Activated T-cell treated with anti-CD3 and anti-CD28 coated beads for 24 hours (primary cell): Measurements from ENCODE around the gene STARD3.
"Not testable (repeated sequence)": the region's sequence is repeated elsewhere in the genome, so short reads cannot be mapped to it uniquely, and the experiment has no call there.

Source experiments
- DNase-seq: peaks from one replicate; pipeline ENCODE4 v3.0.0-alpha.2; 2020; ENCODE audit warnings: low read depth

Gene STARD3

DNA sequence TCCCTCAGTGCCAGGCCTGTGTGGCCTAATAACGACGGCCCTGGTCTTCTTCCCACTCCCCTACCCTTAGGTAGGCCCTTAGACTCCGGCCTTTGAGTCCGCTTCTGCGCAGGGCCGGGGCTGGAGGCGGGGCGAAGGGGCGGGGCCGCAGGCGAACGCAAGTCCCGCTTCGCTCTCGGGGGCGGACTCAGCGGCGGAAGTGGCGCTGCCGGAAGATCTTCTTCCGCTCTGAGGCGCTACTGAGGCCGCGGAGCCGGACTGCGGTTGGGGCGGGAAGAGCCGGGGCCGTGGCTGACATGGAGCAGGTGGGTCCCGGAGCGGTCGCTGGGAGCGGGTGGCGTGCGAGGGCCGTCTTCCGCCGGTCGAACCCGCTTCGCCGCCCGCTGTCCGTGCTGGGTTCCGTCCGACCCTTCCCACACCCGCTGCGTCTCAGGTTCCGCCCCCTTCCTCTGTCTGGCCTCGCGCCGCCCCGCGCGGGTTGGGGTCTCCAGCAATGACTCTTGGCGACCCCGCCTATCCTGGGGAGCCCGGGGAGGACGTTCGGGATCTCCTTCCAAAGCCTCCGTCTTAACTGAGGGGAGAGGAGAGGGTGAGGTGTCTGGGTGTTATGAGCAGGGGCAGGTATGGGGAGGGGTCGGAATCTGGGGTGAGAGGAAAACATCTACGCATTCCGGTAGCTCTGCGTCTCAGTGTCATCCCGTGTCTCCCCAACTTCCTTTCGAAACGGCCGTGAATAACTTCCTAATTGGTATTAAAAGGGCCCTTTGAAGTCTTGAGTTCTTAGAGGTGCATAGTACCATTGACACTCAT is at the start of gene STARD3:
Gene STARD3 (plus strand): TSS at position 218 of the 810 bp plus-strand sequence. CDS start 16,388 bp downstream, outside the sequence.
- peak; percentile 86 for DNase-seq

DNA sequence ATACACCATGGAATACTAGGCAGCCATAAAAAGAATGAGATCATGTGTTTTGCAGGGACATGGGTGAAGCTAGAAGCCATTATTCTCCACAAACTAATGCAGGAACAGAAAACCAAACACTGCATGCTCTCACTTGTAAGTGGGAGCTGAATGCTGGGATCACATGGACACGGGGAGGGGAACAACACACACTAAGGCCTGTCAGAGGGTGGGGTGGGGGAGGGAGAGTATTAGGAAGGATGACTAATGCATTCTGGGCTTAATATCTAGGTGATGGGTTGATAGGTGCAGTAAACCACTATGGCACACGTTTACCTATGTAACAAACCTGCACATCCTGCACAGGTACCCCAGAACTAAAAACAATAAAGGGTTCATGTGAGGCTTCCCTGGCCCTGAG is 46.8 kb upstream of the STARD3 start:
- DNase-seq = not testable (repeated sequence)

DNA sequence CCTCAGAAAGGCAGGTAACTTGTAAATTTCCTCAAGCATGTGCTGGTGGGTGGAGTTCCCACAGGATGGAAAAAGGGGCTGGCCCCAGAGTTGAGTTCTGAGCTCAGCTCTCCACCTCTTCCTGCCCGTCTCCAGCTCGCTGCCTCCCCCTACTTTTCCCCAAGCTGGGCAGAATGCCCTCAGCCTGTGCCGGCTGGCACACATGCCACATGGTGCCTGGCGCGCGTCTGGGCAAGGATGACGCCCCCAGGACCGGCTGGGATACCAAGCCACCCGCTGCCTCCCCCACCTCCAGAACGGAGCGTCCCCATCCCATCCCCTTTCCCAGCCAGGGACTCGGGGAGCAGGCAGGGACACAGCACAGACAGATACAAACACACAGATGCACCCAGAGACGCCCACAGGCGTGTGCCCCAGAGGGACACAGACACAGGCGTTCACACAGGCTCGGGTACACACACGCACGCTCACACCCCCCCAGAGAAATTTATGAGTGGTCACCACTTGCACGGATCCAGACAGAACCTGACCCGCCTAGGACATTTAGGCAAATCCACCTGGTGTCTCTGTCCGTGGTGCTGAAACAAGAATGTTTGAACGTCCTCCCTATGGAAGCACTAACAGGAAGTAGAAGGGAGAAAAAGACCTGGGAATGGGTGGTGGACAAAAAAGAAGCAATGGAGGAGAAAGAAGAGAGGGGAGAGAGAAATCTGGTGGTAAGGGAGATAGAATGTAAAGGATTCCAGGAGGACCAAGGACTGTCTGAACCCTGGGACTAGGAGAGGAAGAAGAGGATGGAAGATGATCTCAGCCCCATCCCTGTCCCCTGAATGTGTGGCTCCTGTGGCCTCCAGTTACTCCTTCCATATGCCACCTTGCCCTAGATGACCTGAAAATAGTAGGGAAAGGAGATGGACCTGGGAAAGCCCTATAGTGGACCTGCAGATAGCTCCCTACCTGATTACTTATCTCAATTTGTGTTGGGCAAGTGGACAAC is 44.7 kb upstream of the STARD3 start:
- DNase-seq = no peak

- DNase-seq = no peak
Observed at GRCh38 chr17:39593371-39593770, 43.6 kb upstream of the STARD3 start.

- no peak for DNase-seq
Observed at GRCh38 chr17:39595294-39595693, 41.6 kb upstream of the STARD3 start.

DNA sequence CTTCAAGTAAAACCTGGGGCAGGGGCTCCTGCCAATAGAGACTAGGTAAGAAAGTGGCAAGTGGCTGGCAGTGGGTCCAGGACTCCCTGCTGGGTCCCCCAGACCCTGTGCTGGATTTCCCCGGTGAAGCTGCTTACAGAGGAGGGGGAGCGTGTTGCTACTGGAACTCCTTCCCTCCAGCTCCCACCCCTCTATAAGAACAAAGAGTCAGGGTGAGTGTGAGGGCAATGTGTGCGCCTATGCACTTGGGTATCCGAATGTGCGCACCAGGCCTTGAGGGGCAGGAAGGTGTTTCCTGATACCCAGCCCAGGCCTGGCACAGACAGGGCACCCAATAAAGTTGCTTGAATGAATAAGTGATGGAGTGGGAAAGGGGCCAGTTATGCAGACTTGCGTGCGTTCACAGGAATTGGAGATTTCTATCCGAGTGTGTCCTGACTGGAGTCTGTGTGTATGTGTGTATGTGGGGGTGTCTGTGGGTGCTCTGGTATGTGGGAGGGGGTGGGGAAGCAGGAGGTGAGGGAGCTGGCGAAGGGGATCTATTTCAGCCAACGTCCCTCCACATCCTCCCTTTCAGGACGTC is 40.9 kb upstream of the STARD3 start:
- DNase-seq = no peak

DNA sequence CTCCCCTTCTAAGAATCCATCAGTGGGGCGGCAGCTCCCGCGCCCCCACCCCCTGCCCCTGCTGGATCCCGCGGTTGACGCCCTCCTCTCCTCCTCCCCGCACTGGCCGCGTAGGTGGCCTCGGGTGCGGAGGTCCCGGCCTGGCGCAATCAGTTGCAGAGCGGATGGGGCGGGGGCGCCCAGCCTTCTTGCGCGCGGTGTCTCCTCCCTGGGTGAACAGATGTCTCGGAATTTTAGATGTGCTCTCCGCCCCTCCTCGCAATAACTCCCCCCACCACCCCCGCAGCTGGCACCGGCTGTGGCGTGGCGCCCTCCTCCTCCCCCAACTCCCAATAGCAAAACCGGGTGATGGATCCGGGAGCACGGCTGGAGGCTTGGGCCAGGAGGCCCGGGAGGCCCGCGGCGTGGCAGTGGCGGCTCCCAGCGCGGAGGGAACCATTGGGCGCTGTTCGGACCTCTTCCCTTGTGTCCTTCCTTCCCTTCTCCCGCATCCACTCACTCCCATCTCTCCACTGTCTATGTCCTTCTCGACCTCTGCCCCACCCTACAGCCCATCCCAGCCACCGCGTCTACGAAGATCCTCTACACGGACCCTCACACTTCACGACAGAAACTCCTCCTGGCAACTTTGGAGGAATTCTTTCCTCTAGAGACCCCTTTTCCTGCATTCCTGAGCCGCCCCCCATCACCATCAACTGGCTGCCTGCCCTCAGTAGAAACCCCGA is 40.2 kb upstream of the STARD3 start:
- no peak for DNase-seq

DNA sequence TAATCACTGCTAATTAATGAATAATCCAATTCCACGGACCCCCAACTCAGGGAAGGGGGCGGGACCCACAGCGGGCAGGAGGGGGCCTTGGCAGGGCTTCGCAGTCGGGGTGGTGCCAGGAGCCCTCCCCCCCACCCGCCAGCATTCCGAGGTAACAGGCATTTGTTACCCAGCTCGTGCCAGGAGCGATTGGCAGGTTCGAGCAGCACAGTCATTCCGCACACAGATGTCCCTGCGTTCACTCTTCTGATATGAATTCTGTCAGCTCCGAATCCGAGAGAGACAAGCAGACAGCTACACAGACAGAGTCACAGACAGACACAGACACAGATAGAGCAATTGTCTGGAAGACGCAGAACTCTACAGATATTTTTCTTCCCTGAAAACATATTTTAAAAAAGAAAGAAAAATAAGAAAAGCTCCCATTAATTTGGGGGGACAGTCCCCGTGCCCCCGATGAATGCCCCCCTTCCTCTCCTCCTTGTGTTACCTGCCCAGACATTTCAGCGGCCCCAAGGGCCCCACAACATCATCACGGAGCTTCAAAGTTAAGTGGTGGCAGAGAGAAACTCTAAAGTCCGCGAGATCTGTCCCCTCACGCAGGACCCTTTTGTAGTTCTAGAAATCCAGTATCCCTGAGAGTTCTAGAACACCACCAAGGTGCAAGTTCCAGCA is 39.4 kb upstream of the STARD3 start:
- DNase-seq = no peak

GRCh38 chr17:39598047-39598481 is 38.9 kb upstream of the STARD3 start:
- DNase-seq = no peak

DNA sequence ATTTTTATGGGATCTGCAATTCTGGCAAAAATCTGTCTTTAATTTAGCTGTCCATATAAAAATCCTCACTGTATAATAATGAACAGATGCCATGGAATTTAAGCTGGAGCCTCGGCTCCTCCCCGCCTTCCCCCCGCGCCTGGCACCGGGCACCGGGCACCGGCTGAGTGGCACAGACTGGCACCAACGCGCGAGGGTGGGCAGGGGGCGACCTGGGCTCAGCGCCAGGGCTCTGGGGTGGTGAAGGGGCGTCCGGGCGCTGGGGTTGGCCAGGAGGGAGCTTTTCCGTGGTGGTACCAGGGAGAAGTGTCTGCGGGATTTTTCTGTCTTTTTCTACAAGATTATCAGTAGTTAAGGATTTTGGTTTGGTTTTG is 38.3 kb upstream of the STARD3 start:
- no peak for DNase-seq

DNA sequence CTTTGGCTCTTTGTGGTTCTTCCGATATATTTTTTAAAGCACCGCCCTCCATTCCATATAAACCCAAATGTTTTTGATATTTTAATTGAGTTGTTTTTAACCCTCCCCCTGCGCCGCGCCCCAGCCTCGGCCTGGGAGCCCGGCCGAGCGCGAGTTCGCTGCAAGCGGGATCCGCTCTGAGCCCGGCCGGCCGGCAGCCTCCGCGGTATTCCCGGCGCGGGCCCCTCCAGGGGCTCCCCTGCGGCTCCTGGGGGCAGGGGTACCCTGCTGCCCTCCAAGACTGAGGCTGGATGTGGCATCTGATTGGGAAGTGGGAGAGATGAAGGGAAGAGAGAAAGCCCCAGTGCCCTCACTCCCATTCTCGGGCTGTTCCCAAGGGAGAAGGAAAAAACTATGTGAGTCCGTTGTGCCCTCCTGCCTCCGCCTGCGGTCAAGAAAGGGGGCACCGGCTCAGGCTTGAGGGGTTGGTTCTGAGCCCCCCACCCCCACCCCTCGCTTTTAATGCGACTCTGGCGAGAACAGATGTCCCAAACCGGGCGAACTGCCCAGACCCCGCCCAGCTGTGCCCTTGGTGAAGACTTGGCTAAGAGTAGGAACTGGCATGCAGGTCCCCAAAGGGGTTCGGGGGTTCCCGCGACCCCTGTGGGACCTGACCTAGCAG is 37.8 kb upstream of the STARD3 start:
- no peak for DNase-seq

- DNase-seq = no peak
Observed at GRCh38 chr17:39599665-39600231, 37.2 kb upstream of the STARD3 start.

DNA sequence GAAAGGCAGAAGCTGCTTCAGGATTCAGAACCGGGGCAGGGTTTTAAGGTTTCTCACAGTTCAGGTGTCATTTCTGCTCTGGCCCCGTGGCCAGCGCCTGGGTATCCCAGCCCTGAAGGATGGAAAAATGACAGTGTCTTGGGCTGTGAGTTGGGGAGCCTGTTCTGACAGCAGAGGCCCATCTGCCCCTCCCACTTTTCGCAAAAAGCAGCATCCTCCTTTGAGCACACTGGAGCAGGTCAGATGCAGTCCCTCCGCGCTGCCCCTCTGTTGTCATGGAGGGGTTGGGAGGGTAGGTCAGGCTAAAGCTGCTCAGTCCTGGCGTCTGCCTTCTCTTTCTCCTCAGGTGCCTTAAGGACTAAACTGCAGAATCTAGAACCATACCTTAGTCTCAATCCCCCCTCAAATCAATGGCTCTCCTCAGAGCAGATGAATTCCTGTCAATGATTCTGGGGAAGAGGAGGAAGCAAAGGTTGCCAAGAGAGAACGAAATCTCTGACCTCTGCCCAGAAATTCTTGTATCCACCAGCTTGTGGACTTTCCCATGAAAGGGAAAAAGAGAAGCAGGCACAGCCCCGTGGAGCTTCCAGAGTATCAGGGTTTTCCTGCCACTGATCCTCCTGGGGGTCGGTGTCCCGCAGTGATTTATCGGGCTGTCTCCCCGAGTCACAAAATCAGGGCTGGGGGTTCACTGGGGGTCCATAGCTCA is 36.5 kb upstream of the STARD3 start:
- DNase-seq = no peak

GRCh38 chr17:39600997-39601597 is 35.8 kb upstream of the STARD3 start:
- no peak for DNase-seq

DNA sequence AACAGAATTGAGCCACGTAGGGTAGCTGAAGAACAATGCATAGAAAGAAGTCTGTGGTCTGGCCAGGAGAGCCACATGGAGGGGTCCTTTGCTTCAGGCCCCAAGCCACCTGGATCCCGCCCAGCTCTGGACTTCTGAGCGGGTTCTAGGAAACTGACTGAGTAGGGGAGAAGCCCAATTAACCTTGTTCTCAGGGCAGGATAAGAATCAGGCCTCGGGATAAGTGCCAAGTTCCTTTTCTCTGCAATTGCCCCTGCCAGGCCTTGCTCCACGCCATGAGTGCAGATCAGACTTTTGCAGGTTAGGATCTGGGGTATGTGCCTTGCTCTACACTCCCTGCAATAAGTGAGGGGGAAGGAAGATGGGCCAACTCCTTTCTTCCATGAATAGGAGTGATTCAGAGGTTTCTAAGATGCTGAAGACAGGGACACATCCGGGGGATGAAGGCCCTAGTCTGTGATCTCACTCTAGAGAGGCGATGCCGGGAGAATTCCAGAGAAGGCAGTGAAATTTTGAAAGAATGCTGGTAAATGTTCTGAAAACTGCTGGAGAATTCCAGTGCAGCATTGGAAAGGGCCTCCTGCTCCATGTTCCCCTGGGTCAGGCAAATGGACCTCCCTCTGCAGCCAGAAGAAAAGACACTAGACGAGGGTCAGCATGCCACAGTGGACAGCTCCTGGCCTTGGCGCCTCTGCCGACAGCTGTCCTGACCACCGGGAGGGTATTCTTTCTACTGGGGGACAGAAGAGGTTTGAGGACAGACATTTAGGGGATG is 35.0 kb upstream of the STARD3 start:
- DNase-seq = no peak

DNA sequence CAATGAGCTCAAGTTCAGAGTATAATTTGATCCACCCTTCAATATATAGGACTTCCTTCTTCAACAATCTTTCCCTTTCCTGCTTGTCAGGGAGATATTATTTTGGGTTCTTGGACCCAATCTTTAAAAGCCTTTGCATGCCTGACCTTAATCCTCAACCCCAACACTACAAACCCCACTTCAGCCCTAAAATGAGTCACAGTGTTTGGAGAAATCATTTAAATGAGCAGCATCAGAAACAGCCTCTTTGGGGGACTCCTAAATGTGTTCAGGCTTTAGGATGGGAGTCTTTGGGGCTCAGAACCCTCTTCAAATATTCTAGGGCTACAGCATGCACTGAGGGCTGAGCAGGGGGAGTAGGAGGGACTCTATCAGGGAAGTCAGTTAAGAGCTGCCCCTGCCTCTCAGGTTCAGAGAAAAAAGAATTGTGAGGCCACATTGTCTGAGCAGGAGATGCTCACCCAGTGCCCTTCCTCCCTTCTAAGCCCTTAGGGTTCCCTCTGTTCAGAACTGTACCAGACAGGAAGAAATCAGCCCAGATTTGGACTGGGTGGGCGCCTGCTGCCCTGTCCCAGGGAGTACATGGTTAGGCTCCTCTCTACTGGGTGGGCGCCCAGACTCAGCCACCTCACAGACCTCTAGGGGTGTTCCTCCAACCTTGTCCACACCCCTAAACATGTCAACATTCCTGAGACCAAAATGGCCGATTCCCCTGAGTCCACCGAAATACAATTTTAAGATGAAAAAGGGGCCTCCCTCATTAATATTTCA is 34.2 kb upstream of the STARD3 start:
- no peak for DNase-seq

- DNase-seq = no peak
Observed at GRCh38 chr17:39603304-39604016, 33.5 kb upstream of the STARD3 start.
